Uterus (tissue), 4 donors: Measurements from ENCODE around the gene RIOK3. TPM values are rescaled to one million over a fixed set of nuclear protein-coding genes. Genes with fewer than 3 reads are reported as not detected.

Experiments
- DNase-seq, 2 donors: peaks; one replicate each; pipeline ENCODE4 v3.0.0-alpha.2; 2019 to 2020
- H3K27ac ChIP-seq, 2 donors: fragments of 200-600 bp; sonication (generic); 1 replicate in 1 of 2; 2 replicates in 1 of 2; pipeline ENCODE4 v1.5.1; 2016 to 2018
- H3K27me3 ChIP-seq, 2 donors: fragments of 200-600 bp; sonication (generic); one replicate each; pipeline ENCODE4 v1.5.1; 2018 to 2019; ENCODE audit warnings: control low read depth in 1 of 2
- H3K36me3 ChIP-seq, 2 donors: fragments of 200-600 bp; sonication (generic); one replicate each; pipeline ENCODE4 v1.5.1; 2019; ENCODE audit warnings: control low read depth in 1 of 2
- H3K4me1 ChIP-seq, 2 donors: fragments of 200-600 bp; sonication (generic); one replicate each; pipeline ENCODE4 v1.5.1; 2018 to 2019; ENCODE audit warnings: control low read depth in 1 of 2
- H3K4me3 ChIP-seq, 2 donors: fragments of 200-600 bp; sonication (generic); 1 replicate in 1 of 2; 2 replicates in 1 of 2; pipeline ENCODE4 v1.5.1; 2018 to 2019; ENCODE audit warnings: mild to moderate bottlenecking in 1 of 2
- H3K9me3 ChIP-seq, 2 donors: fragments of 200-600 bp; sonication (generic); one replicate each; pipeline ENCODE4 v1.5.1; 2019; ENCODE audit warnings: control low read depth in 1 of 2
- POLR2A ChIP-seq, 2 donors: fragments of 450-650 bp; IDR thresholded peaks; one replicate each; pipeline ENCODE4 v1.6.1; 2016; ENCODE audit warnings: antibody characterized with exemption in 2 of 2, mild to moderate bottlenecking in 1 of 2, moderate library complexity in 1 of 2
- intact Hi-C: fragments of 100-400 bp; cut with DNase I; formaldehyde crosslinking; loops from one replicate; pipeline ENCODE4 v1.15.1; 2023; ENCODE audit warnings: low total_unique reads
- small RNA-seq: library from RNA; depleted of rRNA; stranded (forward); fragments of <200 nt; gene quantifications from one replicate; pipeline ENCODE3, GENCODE V24; 2016
- total RNA-seq, 4 donors: library from RNA; depleted of rRNA in 3 of 4; stranded (reverse); fragments of >200 nt in 3 of 4; gene quantifications; one replicate each; pipeline versions ENCODE4 v1.1.0 to v1.2.4, GENCODE V29; 2014 to 2023
- TF ChIP-seq, protein P1 (sequence below), 4 experiments: fragments of 200-600 bp in 2 of 4; fragments of 450-650 bp in 2 of 4; sonication (generic) in 2 of 4; IDR thresholded peaks; one replicate each; pipeline ENCODE4 v1.5.1; 2016 to 2019; ENCODE audit warnings: antibody characterized with exemption in 4 of 4, mild to moderate bottlenecking in 2 of 4, moderate library complexity in 1 of 4
- donor health status: DM: yes; HTN: yes; CAD: no.

Gene RIOK3
- total RNA-seq, 4 donors from 2014 or later, result 14.4 to 53.3 (median 39.8) TPM

- Histone ChIP-seq H3K9me3 (no peaks in the 10 kb centered on the region), H3K36me3 (no peaks in the 10 kb centered on the region), H3K4me1 (no peaks in the 10 kb centered on the region), H3K27ac (peak overlapping the region; percentile 24 to 30), H3K27me3 (no peaks in the 10 kb centered on the region), H3K4me3 (no peak overlapping the region)
- intact Hi-C loops, result no loop called here
- DNase-seq, result peak; percentile 36 to 60
- TF ChIP-seq, protein P1, sequence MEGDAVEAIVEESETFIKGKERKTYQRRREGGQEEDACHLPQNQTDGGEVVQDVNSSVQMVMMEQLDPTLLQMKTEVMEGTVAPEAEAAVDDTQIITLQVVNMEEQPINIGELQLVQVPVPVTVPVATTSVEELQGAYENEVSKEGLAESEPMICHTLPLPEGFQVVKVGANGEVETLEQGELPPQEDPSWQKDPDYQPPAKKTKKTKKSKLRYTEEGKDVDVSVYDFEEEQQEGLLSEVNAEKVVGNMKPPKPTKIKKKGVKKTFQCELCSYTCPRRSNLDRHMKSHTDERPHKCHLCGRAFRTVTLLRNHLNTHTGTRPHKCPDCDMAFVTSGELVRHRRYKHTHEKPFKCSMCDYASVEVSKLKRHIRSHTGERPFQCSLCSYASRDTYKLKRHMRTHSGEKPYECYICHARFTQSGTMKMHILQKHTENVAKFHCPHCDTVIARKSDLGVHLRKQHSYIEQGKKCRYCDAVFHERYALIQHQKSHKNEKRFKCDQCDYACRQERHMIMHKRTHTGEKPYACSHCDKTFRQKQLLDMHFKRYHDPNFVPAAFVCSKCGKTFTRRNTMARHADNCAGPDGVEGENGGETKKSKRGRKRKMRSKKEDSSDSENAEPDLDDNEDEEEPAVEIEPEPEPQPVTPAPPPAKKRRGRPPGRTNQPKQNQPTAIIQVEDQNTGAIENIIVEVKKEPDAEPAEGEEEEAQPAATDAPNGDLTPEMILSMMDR (IDR thresholded peaks at IDR 0.05), result no peak
- no peak for TF ChIP-seq POLR2A (IDR thresholded peaks at IDR 0.05)
Observed at GRCh38 chr18:23528580-23529472, 75.7 kb downstream of the RIOK3 start.

DNA sequence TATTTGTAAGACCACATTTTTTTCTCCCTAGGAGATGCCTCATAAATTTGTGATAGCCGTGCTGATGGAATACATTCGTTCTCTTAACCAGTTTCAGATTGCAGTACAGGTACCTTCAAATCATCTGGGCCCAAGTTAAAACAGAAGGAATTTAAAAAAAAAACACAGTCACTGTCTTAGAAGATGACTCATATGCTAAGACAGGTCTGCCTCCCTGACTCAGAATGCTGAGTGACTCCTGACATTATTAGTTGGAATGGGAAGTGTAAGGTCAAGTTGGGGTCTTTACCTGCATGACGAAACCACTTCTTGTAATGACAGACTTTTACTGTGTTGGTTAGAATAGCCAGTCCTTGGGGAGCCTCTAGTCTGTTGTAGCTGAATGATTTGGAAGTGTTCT is 76.5 kb downstream of the RIOK3 start:
- DNase-seq, result no peak
- H3K27ac ChIP-seq, result no peak overlapping the region
- no peaks in the 10 kb centered on the region for H3K9me3 ChIP-seq
- H3K36me3 ChIP-seq, result no peaks in the 10 kb centered on the region
- H3K27me3 ChIP-seq, result no peaks in the 10 kb centered on the region
- no peak overlapping the region for H3K4me3 ChIP-seq
- intact Hi-C loops, result no loop called here
- TF ChIP-seq, protein P1 (IDR thresholded peaks at IDR 0.05), result no peak
- TF ChIP-seq POLR2A (IDR thresholded peaks at IDR 0.05), result no peak
- H3K4me1 ChIP-seq, result no peaks in the 10 kb centered on the region

DNA sequence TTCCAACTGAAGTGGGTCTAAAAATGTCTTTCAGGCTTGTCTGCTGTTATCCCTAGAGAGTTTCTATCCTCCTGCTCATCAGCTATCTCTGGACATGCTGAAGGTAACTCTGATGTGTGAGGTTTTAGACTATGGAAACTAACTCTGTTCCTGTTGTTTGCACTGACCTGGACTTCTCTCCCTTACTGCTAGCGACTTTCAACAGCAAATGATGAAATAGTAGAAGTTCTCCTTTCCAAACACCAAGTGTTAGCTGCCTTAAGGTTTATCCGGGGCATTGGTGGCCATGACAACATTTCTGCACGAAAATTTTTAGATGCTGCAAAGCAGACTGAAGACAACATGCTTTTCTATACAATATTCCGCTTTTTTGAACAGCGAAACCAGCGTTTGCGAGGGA is 77.1 kb downstream of the RIOK3 start:
- Histone ChIP-seq H3K36me3 (no peaks in the 10 kb centered on the region), H3K27ac (no peak overlapping the region), H3K27me3 (no peaks in the 10 kb centered on the region), H3K9me3 (no peaks in the 10 kb centered on the region), H3K4me1 (no peaks in the 10 kb centered on the region), H3K4me3 (no peak overlapping the region)
- no peak for DNase-seq
- no peak for TF ChIP-seq POLR2A (IDR thresholded peaks at IDR 0.05)
- TF ChIP-seq, protein P1 (IDR thresholded peaks at IDR 0.05), result no peak
- intact Hi-C loops, result no loop called here

DNA sequence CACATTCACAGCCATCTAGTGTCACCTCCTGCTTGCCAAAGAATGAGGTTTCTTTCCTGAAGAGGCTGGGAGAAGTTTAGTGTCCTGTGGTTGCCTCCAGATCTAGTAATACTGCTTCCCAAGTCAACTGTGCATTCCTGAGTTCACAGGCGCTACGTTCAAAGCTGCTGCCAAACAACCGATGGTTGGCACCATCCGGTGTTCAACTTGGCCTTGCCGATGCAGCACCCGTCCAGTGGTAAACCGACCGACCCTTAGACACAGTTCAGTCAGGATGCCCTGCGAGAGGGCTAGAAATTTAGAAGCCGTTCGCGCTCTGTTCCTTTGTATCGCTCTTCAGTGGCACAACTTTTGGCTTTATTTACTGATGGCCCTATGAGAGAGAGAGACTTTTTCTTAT is 78.8 kb downstream of the RIOK3 start:
- H3K4me3 ChIP-seq, result no peak overlapping the region
- no peaks in the 10 kb centered on the region for H3K27me3 ChIP-seq
- no peaks in the 10 kb centered on the region for H3K9me3 ChIP-seq
- no peaks in the 10 kb centered on the region for H3K4me1 ChIP-seq
- no peak overlapping the region for H3K27ac ChIP-seq
- no peak for DNase-seq
- TF ChIP-seq, protein P1 (IDR thresholded peaks at IDR 0.05), result no peak
- TF ChIP-seq POLR2A (IDR thresholded peaks at IDR 0.05), result no peak
- no peaks in the 10 kb centered on the region for H3K36me3 ChIP-seq
- intact Hi-C loops, result no loop called here

Small RNA genes lying within 50 kb of the gene (small RNA-seq; reads per million reads assigned to genes)
- gene AC026634.1, result not detected
- gene RF00019, result not detected

Other genes starting within 250 kb of the RIOK3 start
- 10 to 100 TPM; 12.9 to 56.4 (median 27.8) TPM for gene RMC1, start 50.2 kb downstream of the RIOK3 start, total RNA-seq
- gene NPC1, start 133.2 kb downstream of the RIOK3 start, total RNA-seq, result 10 to 100 TPM in 3 of 4 donors, 1 to 10 TPM in 1; 10.0 to 58.9 (median 41.1) TPM
- 10 to 100 TPM; 10.8 to 33.4 (median 15.9) TPM for gene ANKRD29, start 209.6 kb downstream of the RIOK3 start, total RNA-seq
- 10 to 100 TPM; 46.5 to 75.4 (median 57.4) TPM for gene LAMA3, start 236.2 kb downstream of the RIOK3 start, total RNA-seq